Thymus (tissue), 11 donors: ENCODE data around the gene DUSP19. TPM values are rescaled to one million over a fixed set of nuclear protein-coding genes. Genes with fewer than 3 reads are reported as not detected.
"Not testable (repeated sequence)": the region's sequence is repeated elsewhere in the genome, so short reads cannot be mapped to it uniquely, and the experiment has no call there.

Source experiments
- DNase-seq, 9 donors: peaks; one replicate each; pipeline ENCODE4 v3.0.0-alpha.2; 2013; ENCODE audit warnings: low spot score in 9 of 9, low read depth in 6 of 9, missing footprints in 1 of 9
- H3K27ac ChIP-seq, 2 donors: one replicate each; pipeline ENCODE4 v1.5.1; 2013; ENCODE audit warnings: control low read depth in 1 of 2, low read depth in 1 of 2, low read length in 1 of 2, mild to moderate bottlenecking in 1 of 2, moderate library complexity in 1 of 2
- H3K27me3 ChIP-seq, 2 donors: one replicate each; pipeline ENCODE4 v1.5.1; 2013; ENCODE audit warnings: low read length in 1 of 2; ENCODE audit not compliant: control insufficient read depth in 2 of 2, insufficient read depth in 1 of 2
- H3K36me3 ChIP-seq, 2 donors: one replicate each; pipeline ENCODE4 v1.5.1; 2013; ENCODE audit warnings: low read length in 1 of 2, mild to moderate bottlenecking in 1 of 2, moderate library complexity in 1 of 2; ENCODE audit not compliant: control insufficient read depth in 2 of 2, insufficient read depth in 2 of 2
- H3K4me1 ChIP-seq, 2 donors: one replicate each; pipeline ENCODE4 v1.5.1; 2013; ENCODE audit warnings: low read length in 2 of 2; ENCODE audit not compliant: control insufficient read depth in 2 of 2, insufficient read depth in 2 of 2
- H3K4me3 ChIP-seq, 2 donors: one replicate each; pipeline ENCODE4 v1.5.1; 2013; ENCODE audit warnings: low read length in 2 of 2, control low read depth in 1 of 2, mild to moderate bottlenecking in 1 of 2
- H3K9me3 ChIP-seq, 2 donors: one replicate each; pipeline ENCODE4 v1.5.1; 2013; ENCODE audit warnings: low read length in 1 of 2, mild to moderate bottlenecking in 1 of 2; ENCODE audit not compliant: control insufficient read depth in 2 of 2, insufficient read depth in 1 of 2
- WGBS: extraction: QIAGEN DNeasy Blood & Tissue Kit; methylation state at CpG from one replicate; pipeline ENCODE4 v1.1.7; 2013; 5-methylcytosine and 5-hydroxymethylcytosine counted together
- polyA plus RNA-seq: library from polyadenylated mRNA; stranded (reverse); fragments of 200-250 nt; gene quantifications from one replicate; pipeline ENCODE4 v1.2.3, GENCODE V29; 2013
- total RNA-seq: library from RNA; stranded (reverse); fragments of 120-200 nt; gene quantifications from one replicate; pipeline ENCODE4 v1.2.4, GENCODE V29; 2013
- donor health status: healthy.

Gene DUSP19
- total and polyA plus RNA-seq, 2 donors = 2.0 to 2.8 TPM

- peaks cover 10% of the 10 kb centered on the region in 2 donors for H3K4me1 ChIP-seq
- DNase-seq = peak in 2 of 9 donors; percentile 6 to 18
- WGBS = 15% methylated on average over 4 of the region's 4 CpGs
Measured at GRCh38 chr2:183037074-183037552, 41.4 kb upstream of the DUSP19 start.

DNA sequence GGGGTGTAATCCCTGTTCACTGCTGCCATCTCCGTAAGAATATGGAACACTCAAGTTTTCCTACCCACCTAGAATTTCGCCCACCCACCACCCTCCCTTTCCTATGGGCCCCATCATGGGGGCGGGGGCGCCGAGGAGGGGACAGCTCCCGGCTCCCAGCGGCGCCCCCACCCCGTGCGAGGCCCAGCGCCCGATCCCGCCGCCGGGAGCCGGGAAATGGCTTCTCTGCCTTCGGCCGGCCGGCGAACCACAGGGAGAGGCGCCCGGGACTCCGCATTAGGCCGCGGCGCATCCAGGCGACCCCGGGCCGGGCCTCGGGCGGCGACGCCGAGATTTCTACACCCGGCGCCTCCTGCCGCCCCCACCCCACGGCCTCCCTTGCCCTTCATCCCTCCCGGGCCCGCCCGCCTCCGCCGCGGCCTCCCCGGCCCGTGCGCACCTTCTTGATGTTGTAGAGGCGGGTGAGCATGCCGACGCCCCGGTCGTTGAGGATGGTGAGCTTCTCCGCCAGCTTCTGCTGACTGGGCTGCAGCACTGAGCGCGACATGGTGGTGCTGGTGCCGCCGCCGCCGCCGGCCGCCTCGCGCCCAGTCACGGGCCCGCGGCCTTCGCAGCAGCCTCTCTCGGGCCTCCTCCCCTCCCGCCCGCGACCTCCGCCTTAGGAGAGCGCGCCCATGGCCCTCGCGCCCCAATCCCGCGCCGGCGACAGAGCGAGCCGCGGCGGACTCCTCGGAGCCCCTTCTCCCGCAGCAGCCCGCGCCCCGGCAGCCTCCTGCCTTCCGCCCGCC is 40.8 kb upstream of the DUSP19 start:
- 1% methylated on average over 91 of the region's 91 CpGs for WGBS
- Histone ChIP-seq H3K4me3 (peak overlapping the region; percentile 36 to 75), H3K27me3 (peaks cover 33 to 69% of the 10 kb centered on the region in 2 donors), H3K27ac (peak overlapping the region; percentile 30 to 81), H3K9me3 (no peaks in the 10 kb centered on the region), H3K4me1 (peaks cover 10% of the 10 kb centered on the region in 2 donors), H3K36me3 (no peaks in the 10 kb centered on the region)
- peak in 5 of 9 donors; percentile 25 to 41 (median 31) for DNase-seq

More at GRCh38 chr2:183037074-183037552, 41.4 kb upstream of the DUSP19 start:
- Histone ChIP-seq H3K9me3 (no peaks in the 10 kb centered on the region), H3K4me3 (peak overlapping the region; percentile 29 to 75), H3K27me3 (peaks cover 35 to 74% of the 10 kb centered on the region in 2 donors), H3K36me3 (no peaks in the 10 kb centered on the region), H3K27ac (peak overlapping the region; percentile 26 to 81)

- H3K27ac ChIP-seq = peak within 1 kb of the TSS; percentile 50 to 81
- no peaks in the 10 kb centered on the region for H3K36me3 ChIP-seq
- peak in 8 of 9 donors; percentile 50 to 90 (median 74) for DNase-seq
- H3K9me3 ChIP-seq = no peaks in the 10 kb centered on the region
- H3K4me3 ChIP-seq = peak within 1 kb of the TSS; percentile 49 to 75
- H3K4me1 ChIP-seq = peaks cover 10% of the 10 kb centered on the region in 2 donors
- peaks cover 27 to 60% of the 10 kb centered on the region in 2 donors for H3K27me3 ChIP-seq
- WGBS = 3% methylated on average over 68 of the region's 68 CpGs
Measured at GRCh38 chr2:183038341-183039300, 39.9 kb upstream of the DUSP19 start, which contains the start of gene NCKAP1. TSS of gene NCKAP1 (minus strand) at chr2:183038457. CDS start at chr2:183038099, 358 bp downstream.

- no peak overlapping the region for H3K27ac ChIP-seq
- H3K27me3 ChIP-seq = peaks cover 24 to 47% of the 10 kb centered on the region in 2 donors
- H3K4me3 ChIP-seq = no peak overlapping the region
- DNase-seq = no peak
- no peaks in the 10 kb centered on the region for H3K36me3 ChIP-seq
- peaks cover 10% of the 10 kb centered on the region in 2 donors for H3K4me1 ChIP-seq
- 100% methylated on average over 2 of the region's 2 CpGs for WGBS
- no peaks in the 10 kb centered on the region for H3K9me3 ChIP-seq
Measured at GRCh38 chr2:183040604-183041003, 37.9 kb upstream of the DUSP19 start.

DNA sequence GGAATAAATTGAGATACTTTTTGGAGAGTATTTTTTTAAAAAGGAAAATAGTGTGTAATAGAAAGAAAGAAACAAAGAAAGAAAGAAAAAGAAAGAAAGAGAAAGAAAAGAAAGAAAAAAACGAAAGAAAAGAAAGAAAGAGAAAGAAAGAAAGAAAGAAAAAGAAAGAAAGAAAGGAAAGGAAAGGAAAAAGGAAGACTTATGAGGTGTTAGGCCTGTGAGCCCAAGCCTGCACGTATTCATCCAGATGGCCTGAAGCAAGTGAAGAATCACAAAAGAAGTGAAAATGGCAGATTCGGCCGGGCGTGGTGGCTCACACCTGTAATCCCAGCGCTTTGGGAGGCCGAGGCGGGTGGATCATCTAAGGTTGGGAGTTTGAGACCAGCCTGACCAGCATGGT is 35.0 kb upstream of the DUSP19 start:
- not testable (repeated sequence) for DNase-seq, H3K4me1 ChIP-seq, H3K36me3 ChIP-seq, H3K4me3 ChIP-seq, H3K9me3 ChIP-seq, H3K27ac ChIP-seq
- H3K27me3 ChIP-seq = peaks cover 13 to 27% of the 10 kb centered on the region in 2 donors
- WGBS = 98% methylated on average over 8 of the region's 8 CpGs

DNA sequence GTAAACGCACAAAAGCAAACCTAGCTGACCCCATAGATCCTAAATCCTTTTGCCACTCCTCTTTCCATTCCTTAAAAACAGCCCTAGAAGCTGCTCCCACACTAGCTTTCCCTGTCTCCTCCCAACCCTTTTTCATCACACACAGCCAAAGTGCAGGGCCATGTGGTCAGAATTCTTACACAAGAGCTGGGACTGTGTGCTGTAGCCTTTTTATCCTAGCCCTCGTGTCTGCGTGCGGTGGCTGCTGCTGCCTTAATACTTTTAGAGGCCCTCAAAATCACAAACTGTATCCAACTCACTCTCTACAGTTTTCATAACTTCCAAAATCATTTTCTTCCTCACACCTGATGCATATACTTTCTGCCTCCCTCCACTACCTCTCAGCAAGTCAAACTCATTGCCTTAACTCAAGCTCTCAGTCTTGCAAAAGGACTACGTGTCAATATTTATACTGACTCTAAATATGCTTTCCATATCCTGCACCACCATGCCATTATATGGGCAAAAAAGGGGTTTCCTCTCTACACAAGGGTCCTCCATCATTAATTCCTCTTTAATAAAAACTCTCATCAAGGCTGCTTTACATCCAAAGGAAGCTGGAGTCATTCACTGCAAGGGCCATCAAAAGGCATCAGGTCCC is 30.9 kb upstream of the DUSP19 start:
- H3K36me3 ChIP-seq, DNase-seq: not testable (repeated sequence)
- 96% methylated on average over 5 of the region's 5 CpGs for WGBS

DNA sequence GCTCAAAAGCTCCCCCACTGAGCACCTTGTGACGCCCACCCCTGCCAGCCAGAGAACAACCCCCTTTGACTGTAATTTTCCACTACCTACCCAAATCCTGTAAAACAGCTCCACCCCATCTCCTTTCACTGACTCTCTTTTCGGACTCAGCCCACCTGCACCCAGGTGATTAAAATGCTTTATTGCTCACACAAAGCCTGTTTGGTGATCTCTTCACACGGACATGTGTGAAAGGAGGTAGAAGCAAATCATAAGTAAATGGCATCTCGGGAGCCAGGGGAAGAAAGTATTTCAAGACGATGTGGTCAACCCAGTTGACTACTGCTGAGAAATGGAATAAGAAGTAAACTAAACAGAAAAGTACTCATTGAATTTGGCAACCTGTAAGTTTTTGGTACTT is 29.1 kb upstream of the DUSP19 start:
- WGBS = 91% methylated on average over 5 of the region's 5 CpGs

More for the DNA sequence above, 30.9 kb upstream of the DUSP19 start:
- not testable (repeated sequence) for H3K27ac ChIP-seq, H3K27me3 ChIP-seq, H3K4me1 ChIP-seq, H3K4me3 ChIP-seq, H3K9me3 ChIP-seq

DNA sequence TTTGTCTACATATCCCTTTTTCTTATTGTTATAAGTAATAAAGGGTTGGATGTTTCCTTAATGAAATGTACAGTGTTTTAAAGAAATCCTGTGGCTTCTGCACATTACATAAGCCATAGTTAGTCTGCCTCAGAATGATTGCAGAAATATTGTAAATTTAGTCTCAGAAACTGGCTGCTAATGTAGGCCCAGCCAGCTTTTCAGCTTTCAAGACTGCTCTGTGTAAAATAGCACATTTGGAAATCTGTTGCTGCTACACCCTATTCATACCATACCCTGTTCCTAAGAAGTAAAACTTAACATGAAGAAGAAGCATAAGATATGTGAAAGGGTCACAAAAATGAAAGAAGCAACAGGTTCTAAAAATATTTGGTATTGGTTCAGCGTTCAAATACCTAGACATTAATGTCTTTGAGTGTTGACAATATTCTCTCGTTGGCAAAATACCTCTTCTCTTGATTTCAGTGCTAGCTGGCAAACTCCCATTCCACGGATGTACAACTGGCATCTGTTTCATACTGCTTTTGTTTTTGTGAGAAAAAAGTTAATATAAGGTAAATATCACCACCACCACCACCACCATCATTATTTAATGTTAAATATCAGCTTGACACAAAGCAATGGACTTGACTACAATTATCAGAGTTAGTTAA is 21.1 kb upstream of the DUSP19 start:
- H3K4me1 ChIP-seq = no peaks in the 10 kb centered on the region
- peaks cover 0 to 5% of the 10 kb centered on the region in 2 donors for H3K27me3 ChIP-seq
- 90% methylated on average over 3 of the region's 3 CpGs for WGBS
- H3K4me3 ChIP-seq = no peak overlapping the region
- H3K9me3 ChIP-seq = no peaks in the 10 kb centered on the region
- H3K36me3 ChIP-seq = no peaks in the 10 kb centered on the region
- DNase-seq = no peak
- no peak overlapping the region for H3K27ac ChIP-seq

More for the DNA sequence above, 29.1 kb upstream of the DUSP19 start:
- H3K27ac ChIP-seq = no peak overlapping the region
- H3K36me3 ChIP-seq = no peaks in the 10 kb centered on the region
- H3K4me1 ChIP-seq = no peaks in the 10 kb centered on the region
- H3K9me3 ChIP-seq = no peaks in the 10 kb centered on the region
- H3K4me3 ChIP-seq = no peak overlapping the region
- H3K27me3 ChIP-seq = no peaks in the 10 kb centered on the region
- no peak for DNase-seq
